ENCODE measurements around the gene DDX31.
"Not testable (repeated sequence)": the region's sequence is repeated elsewhere in the genome, so short reads cannot be mapped to it uniquely, and the experiment has no call there.

The DDX31 gene

GRCh38 chr9:132575811-132576210 lies 94.0 kb downstream of the DDX31 start:
- DNase-seq = no peak

DNA sequence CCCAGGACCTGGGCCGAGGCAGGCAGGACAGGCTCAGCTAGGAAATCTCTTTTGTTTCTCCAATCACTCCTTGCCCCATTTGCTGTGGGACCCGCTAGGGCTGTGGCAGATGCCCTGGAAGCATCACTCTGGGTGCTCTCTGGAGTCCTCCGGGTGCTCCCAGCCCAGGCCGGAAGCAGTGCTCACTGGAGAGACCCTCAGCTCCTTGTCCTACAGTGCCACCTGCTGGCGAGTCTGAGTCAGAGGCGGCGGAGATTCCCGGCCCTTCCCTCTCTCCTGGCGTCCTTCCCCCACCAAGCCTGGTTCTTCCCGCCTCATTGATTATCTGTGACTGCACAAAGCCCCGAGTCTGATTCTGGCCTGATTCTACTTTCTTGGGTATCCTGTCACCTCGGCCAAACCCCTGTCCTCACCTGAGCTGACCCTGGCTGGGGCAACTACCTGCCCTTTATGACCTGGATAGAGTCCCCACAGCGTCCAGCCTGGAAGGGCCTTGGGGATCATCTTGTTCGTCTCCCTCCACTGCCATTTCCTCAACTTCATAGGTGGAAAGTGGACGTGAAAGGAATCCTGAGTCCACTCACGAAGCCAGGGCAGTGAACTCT lies 94.7 kb downstream of the DDX31 start:
- DNase-seq = peak; percentile 26

GRCh38 chr9:132572921-132573320 lies 96.9 kb downstream of the DDX31 start:
- no peak for DNase-seq

DNA sequence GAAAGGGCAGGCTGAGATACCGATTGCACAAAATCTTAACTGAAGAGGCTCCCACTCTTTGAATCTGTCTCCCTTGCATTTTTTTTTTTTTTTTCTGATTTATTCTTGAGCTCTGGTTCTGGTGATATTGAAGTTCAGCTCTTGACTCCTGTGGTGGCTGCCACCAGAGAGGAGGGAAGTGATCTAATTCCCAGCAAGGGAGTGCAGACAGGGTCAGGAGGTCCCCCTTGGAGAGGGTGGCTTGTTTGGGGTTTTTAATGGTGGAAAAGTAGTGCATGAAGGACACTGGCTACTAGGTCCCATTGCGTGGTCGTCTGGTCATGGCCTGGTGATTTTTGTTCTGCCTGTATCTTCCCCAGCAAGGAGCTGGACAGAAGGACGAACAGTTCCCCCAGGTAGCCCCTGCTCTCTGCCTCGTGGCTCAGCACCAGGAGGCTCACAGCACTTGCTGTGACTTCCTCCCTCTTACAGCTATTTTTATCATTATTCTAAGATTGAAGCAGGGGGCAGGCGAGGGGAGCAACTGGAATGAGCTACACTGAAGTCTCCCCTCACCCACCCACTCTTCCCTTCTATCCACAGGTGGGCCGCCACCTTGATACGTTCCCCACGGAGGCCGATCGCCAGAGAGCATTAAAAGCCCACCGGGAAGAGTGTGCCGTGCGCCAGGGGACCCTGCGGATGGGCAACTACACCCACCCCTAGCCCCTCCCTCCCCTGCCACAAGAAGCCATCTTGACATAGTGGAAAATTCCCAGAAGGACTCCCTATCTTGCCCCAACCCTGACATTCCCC lies 97.8 kb downstream of the DDX31 start:
- DNase-seq = no peak

GRCh38 chr9:132568787-132569186 lies 101.0 kb downstream of the DDX31 start:
- not testable (repeated sequence) for DNase-seq

GRCh38 chr9:132564526-132564925 lies 105.3 kb downstream of the DDX31 start:
- DNase-seq = no peak

- DNase-seq = no peak
These were observed 107.5 kb downstream of the DDX31 start for GRCh38 chr9:132562306-132562573.

GRCh38 chr9:132560616-132561202 lies 109.1 kb downstream of the DDX31 start:
- DNase-seq = no peak

- DNase-seq = no peak
These were observed 110.1 kb downstream of the DDX31 start for GRCh38 chr9:132559711-132560110.

GRCh38 chr9:132557159-132557558 lies 112.6 kb downstream of the DDX31 start:
- DNase-seq = no peak

GRCh38 chr9:132556714-132557113 lies 113.1 kb downstream of the DDX31 start:
- no peak for DNase-seq

- no peak for DNase-seq
These were observed 113.5 kb downstream of the DDX31 start for GRCh38 chr9:132556235-132556634.

DNA sequence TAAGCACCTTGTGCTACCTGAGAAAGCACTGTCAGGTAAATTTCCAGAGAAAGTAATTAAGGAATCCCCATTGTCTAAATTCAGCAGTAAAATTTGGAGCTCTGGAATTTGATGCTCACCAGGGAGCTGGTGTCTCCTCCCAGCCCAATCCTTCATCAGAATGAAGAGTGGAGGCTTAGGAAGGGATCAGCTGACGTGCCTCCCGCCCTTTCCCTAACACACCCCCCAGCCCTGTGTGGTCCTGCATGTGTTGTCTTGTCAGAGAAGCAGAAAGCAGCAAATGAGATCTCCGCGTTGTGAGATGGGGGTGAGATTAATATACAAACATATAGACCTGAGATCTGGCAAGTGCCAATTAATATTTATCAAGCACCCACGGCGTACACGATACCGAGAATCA lies 114.3 kb downstream of the DDX31 start:
- DNase-seq = no peak

GRCh38 chr9:132554755-132555154 lies 115.0 kb downstream of the DDX31 start:
- no peak for DNase-seq

- DNase-seq = no peak
These were observed 117.7 kb downstream of the DDX31 start for GRCh38 chr9:132552041-132552440.

- DNase-seq = no peak
These were observed 118.2 kb downstream of the DDX31 start for GRCh38 chr9:132551556-132551955.

- DNase-seq = no peak
These were observed 120.8 kb downstream of the DDX31 start for GRCh38 chr9:132548751-132549640.

GRCh38 chr9:132547976-132548730 lies 121.6 kb downstream of the DDX31 start:
- no peak for DNase-seq

- no peak for DNase-seq
These were observed 122.3 kb downstream of the DDX31 start for GRCh38 chr9:132547436-132547835.

- DNase-seq = no peak
These were observed 122.7 kb downstream of the DDX31 start for GRCh38 chr9:132547052-132547431.

DNA sequence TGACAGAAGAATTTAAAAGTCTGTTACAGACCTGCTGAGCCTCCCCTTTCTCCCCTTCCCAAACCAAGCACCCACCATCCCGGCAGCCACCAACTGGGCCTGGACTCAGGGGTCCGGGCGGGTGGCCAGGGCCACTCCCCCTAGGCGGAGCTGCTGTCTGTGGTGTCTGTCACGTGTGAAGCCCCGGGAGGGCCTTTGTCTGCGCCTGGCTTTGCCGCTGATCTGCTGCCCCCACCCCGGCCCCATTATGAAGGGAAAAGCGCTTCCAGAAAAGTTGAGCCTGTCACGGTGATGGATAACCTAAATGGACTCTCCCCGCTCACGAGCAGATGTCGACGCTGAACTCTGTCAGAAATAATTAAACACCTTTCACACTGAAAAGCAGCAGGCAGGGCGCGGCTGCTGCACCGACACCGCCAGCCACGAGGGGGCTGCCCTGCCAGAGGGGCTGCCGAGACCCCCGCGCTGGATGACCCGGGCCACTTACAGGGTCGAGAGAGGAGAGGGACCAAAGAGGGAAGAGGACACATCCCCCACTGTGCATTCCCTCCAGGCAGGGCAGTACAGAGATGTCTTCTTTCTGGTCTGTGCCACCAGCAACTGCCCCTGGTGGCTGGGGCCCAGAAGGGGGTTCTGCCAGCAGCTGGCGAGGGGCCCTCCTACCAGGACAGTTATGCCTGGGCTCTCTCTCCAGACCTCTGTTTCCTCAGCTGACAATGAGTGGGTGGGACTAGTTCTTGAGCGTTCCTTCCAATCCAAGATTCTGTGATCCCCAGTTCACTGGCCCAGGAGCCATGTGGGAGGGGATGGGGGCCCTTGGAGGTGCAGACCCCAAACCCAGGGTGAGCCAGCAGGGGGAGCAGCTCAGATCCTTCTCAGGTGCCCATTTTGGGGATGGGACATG lies 123.4 kb downstream of the DDX31 start:
- no peak for DNase-seq

GRCh38 chr9:132545578-132545977 lies 124.2 kb downstream of the DDX31 start:
- no peak for DNase-seq
